ENCODE measurements around the gene STRBP.

DNA sequence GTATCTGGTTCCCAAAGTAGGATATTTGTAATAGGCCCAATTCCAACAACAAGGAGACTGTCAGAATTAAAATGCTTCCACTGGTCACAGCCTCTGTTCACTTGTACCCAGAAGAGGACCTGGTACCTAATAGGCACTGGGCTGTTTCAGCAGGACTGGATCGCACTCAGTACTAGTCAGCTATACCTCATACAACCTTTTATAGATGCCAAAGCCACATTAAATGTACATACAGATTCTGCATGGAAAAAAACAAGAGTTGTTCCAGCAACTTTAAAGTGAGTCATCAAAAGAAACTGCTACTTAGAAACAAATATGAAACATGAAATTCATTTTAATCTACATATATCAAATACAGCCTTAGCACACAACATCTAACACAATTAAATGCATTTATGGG lies 147.4 kb downstream of the STRBP start:
- TF ChIP-seq SIN3A (IDR thresholded peaks at IDR 0.05; ENCODE audit: borderline replicate concordance, insufficient read depth, low read length) (no peak), TAF1 (IDR thresholded peaks at IDR 0.05; ENCODE audit: borderline replicate concordance, insufficient read depth, low read length) (no peak)

All from PFSK-1 (cell line).